ENCODE data around the gene SEMA3D.

Gene SEMA3D

DNA sequence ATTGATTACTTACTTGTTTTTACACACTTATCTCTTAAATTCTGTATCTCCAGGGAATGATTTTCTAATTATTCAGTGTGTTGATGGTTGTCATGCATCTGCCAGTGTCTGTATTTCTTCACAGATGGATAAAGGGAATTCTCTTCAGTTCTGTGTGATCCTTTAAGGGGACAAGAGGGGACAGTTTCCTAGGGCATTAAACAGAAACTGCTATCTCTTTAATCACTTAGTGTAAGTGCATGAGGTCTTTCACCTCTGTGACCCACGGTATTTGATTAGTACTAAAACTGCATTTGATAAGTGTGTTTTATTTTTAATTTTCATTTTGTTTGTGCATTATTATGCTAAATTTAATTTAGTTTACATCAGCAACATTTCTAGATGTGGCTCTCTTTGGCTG is 26.6 kb upstream of the SEMA3D start:
- H3K4me3 ChIP-seq (ENCODE audit: low read depth, low read length) = no peak overlapping the region
- DNase-seq (ENCODE audit: low read depth) = no peak
- TF ChIP-seq CTCF (IDR thresholded peaks at IDR 0.05; ENCODE audit: insufficient read depth, low read depth, low read length, missing control alignments) = no peak

DNA sequence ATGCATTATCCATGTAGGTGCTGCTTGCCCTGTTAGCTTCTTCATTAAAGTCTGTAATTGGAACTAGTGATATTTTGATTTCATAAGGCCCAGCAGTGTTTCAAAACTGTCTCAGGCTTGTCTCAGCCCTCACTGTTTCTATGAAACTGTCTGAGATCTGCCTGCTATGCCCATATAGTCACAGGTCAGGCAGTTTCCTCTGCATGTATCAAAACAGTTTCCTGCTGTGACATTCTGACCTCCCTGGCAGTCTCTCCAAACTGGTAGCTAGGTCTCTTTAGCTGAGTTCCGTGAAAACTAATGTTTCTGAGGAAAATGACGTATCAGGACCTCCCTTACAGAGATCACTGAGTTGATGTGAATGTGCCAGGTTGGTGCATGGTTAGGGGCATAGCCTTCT is 18.9 kb upstream of the SEMA3D start:
- no peak for DNase-seq (ENCODE audit: low read depth)
- no peak overlapping the region for H3K4me3 ChIP-seq (ENCODE audit: low read depth, low read length)
- no peak for TF ChIP-seq CTCF (IDR thresholded peaks at IDR 0.05; ENCODE audit: insufficient read depth, low read depth, low read length, missing control alignments)

GRCh38 chr7:85204496-85204895 is 17.6 kb upstream of the SEMA3D start:
- no peak overlapping the region for H3K4me3 ChIP-seq (ENCODE audit: low read depth, low read length)
- TF ChIP-seq CTCF (IDR thresholded peaks at IDR 0.05; ENCODE audit: insufficient read depth, low read depth, low read length, missing control alignments) = no peak

GRCh38 chr7:85204061-85204460 is 17.2 kb upstream of the SEMA3D start:
- H3K4me3 ChIP-seq (ENCODE audit: low read depth, low read length) = no peak overlapping the region
- TF ChIP-seq CTCF (IDR thresholded peaks at IDR 0.05; ENCODE audit: insufficient read depth, low read depth, low read length, missing control alignments) = no peak
- DNase-seq (ENCODE audit: low read depth) = no peak

More at GRCh38 chr7:85204496-85204895, 17.6 kb upstream of the SEMA3D start:
- DNase-seq (ENCODE audit: low read depth) = no peak

DNA sequence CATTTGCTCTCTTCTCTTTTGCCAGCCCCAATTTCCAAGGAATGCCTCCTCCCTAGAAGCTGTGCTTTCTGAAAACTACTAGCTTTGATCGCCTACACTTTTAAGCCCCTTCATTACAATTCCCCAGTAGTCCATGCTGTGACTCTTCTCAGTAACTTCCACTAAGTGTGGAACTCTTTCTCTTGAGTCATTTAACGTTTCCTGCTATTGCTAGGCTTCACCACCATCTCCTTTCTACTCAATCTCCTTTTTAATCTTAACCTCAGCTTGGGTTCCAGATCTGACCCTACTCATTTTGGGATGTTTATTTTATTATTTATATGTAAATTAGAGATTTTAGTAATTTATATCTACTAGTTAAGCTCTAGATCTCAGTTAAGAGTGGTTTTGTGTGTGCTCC is 14.4 kb upstream of the SEMA3D start:
- TF ChIP-seq CTCF (IDR thresholded peaks at IDR 0.05; ENCODE audit: insufficient read depth, low read depth, low read length, missing control alignments) = no peak
- no peak overlapping the region for H3K4me3 ChIP-seq (ENCODE audit: low read depth, low read length)
- DNase-seq (ENCODE audit: low read depth) = no peak

GRCh38 chr7:85196696-85197095 is 9.8 kb upstream of the SEMA3D start:
- TF ChIP-seq CTCF (IDR thresholded peaks at IDR 0.05; ENCODE audit: insufficient read depth, low read depth, low read length, missing control alignments) = no peak
- DNase-seq (ENCODE audit: low read depth) = no peak
- no peak overlapping the region for H3K4me3 ChIP-seq (ENCODE audit: low read depth, low read length)

GRCh38 chr7:85191383-85191782 is 4.5 kb upstream of the SEMA3D start:
- DNase-seq (ENCODE audit: low read depth) = no peak
- no peak for TF ChIP-seq CTCF (IDR thresholded peaks at IDR 0.05; ENCODE audit: insufficient read depth, low read depth, low read length, missing control alignments)
- H3K4me3 ChIP-seq (ENCODE audit: low read depth, low read length) = no peak overlapping the region

All from GM12865 (cell line).